ENCODE measurements around the gene NFS1. TPM values are rescaled to one million over a fixed set of nuclear protein-coding genes. Genes with fewer than 3 reads are reported as not detected.

The NFS1 gene
- polyA plus RNA-seq, 1 donor (not counting 4 experiments of a cell fraction or from before 2014, with no cell fraction given): 39.6 TPM

DNA sequence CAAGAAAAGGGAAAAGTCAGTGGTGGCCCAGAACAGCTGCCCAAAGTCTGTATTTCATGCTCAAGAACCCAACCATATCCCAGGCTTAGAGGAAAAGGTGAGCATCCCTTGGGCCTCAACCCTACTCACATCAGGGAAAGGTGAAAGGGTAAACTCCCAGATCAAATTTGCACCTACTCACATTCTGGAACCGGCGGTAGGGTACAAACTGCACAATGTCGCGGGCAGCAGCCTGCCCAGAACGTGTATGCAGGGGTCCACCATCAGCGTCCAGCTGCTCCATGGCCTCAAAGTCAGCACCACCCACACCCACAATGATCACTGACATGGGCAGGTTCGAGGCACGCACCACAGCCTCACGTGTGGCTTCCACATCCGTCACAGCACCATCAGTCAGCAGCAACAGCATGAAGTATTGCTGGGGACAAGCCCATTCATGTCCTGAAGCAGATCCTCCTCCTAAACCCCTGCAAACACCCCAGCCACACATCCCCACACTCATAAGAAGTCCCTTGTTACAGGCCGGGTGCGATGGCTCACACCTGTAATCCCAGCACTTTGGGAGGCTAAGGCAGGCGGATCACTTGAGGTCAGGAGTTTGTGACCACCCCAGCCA, 72.7 kb downstream of the NFS1 start:
- Histone ChIP-seq H3K9me3 (ENCODE audit: control insufficient read depth, low read depth, low read length) (no peaks in the 10 kb centered on the region), H2AFZ (ENCODE audit: control insufficient read depth, low read length) (no peak overlapping the region), H3K4me2 (ENCODE audit: control insufficient read depth, extremely low read depth, insufficient read depth, low read depth, low read length) (no peak overlapping the region), H4K20me1 (ENCODE audit: control insufficient read depth, extremely low read depth, insufficient read depth, low read length) (no peaks in the 10 kb centered on the region), H3K4me1 (ENCODE audit: control insufficient read depth, extremely low read depth, insufficient read depth, low read length) (peaks cover 9% of the 10 kb centered on the region), H3K9me1 (ENCODE audit: control insufficient read depth, extremely low read depth, insufficient read depth, low read length) (no peaks in the 10 kb centered on the region), H3K4me3 (ENCODE audit: control insufficient read depth in 2 of 3, extremely low read depth in 1 of 3, insufficient read depth in 2 of 3, low read depth in 1 of 3, low read length in 3 of 3) (no peak overlapping the region), H3K79me2 (ENCODE audit: control insufficient read depth, insufficient read depth, low read length) (no peaks in the 10 kb centered on the region), H3K27me3 (ENCODE audit: control insufficient read depth, extremely low read depth, insufficient read depth, low read length) (no peaks in the 10 kb centered on the region), H3K27ac (ENCODE audit: control insufficient read depth, insufficient read depth, low read length) (no peak overlapping the region), H3K9ac (ENCODE audit: control insufficient read depth, extremely low read depth, insufficient read depth, low read length) (no peak overlapping the region), H3K36me3 (ENCODE audit: control insufficient read depth in 2 of 2, extremely low read depth in 1 of 2, insufficient read depth in 2 of 2, low read length in 2 of 2) (peaks cover 28 to 33% of the 10 kb centered on the region in 2 experiments)
- dilution Hi-C loops (cut with MboI; ENCODE audit: extremely low pct_ligation_motif_present, low sequenced_read_pairs): no loop called here
- DNase-seq (ENCODE audit: low read depth, low spot score): no peak
- TF ChIP-seq, protein P1, sequence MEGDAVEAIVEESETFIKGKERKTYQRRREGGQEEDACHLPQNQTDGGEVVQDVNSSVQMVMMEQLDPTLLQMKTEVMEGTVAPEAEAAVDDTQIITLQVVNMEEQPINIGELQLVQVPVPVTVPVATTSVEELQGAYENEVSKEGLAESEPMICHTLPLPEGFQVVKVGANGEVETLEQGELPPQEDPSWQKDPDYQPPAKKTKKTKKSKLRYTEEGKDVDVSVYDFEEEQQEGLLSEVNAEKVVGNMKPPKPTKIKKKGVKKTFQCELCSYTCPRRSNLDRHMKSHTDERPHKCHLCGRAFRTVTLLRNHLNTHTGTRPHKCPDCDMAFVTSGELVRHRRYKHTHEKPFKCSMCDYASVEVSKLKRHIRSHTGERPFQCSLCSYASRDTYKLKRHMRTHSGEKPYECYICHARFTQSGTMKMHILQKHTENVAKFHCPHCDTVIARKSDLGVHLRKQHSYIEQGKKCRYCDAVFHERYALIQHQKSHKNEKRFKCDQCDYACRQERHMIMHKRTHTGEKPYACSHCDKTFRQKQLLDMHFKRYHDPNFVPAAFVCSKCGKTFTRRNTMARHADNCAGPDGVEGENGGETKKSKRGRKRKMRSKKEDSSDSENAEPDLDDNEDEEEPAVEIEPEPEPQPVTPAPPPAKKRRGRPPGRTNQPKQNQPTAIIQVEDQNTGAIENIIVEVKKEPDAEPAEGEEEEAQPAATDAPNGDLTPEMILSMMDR (optimal IDR thresholded peaks at IDR 0.05 in 1 of 3, IDR thresholded peaks at IDR 0.05 in 1 of 3, conservative IDR thresholded peaks at IDR 0.05 in 1 of 3; ENCODE audit: extremely low read depth in 1 of 3, insufficient read depth in 2 of 3, low read length in 3 of 3): no peak
- TF ChIP-seq EZH2 (IDR thresholded peaks at IDR 0.05; ENCODE audit: low read length): no peak
- peak; percentile 9 for FAIRE-seq

DNA sequence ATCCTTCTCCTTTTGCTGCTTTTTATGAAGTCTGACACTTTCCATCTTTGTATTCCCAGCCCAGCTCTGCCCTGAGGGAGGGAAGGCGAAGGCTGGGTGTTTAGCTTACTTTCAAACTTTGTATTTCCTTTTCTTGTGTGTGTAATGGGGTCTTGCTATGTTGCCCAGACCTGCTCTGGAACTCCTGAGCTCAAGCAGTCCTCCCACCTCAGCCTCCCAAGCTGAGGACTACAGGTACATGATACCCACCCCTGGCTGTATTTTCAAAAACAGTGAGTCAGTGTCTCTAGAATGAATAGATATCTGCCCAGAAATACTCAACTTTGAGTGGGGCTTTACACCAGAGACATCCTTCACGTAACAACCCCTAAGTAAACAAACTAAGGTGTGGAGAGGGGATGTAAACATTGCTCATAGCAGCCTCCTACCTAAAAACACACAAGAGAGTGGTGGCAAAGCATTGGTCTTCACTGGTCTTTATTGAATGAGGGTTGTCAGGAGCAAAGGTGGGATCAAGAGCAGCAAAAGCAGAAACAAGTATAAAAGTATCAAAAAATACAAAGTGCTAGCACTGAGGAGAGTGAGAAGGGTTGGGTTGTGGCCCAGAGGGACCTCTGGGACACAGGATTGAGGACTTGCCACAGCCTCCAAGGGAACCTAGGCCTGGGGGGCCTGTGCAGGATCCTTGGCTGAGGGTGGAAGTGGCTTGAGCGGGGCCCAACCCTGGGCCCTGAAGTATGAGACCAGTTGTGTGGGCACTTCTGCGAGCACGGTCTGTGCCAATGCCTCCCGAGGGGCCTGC, 73.4 kb downstream of the NFS1 start:
- Histone ChIP-seq H3K79me2 (ENCODE audit: control insufficient read depth, insufficient read depth, low read length) (no peaks in the 10 kb centered on the region), H3K4me3 (ENCODE audit: control insufficient read depth in 2 of 3, extremely low read depth in 1 of 3, insufficient read depth in 2 of 3, low read depth in 1 of 3, low read length in 3 of 3) (no peak overlapping the region), H3K36me3 (ENCODE audit: control insufficient read depth in 2 of 2, extremely low read depth in 1 of 2, insufficient read depth in 2 of 2, low read length in 2 of 2) (peaks cover 22 to 26% of the 10 kb centered on the region in 2 experiments), H3K9me3 (ENCODE audit: control insufficient read depth, low read depth, low read length) (no peaks in the 10 kb centered on the region), H3K4me2 (ENCODE audit: control insufficient read depth, extremely low read depth, insufficient read depth, low read depth, low read length) (no peak overlapping the region), H3K9me1 (ENCODE audit: control insufficient read depth, extremely low read depth, insufficient read depth, low read length) (no peaks in the 10 kb centered on the region), H3K27me3 (ENCODE audit: control insufficient read depth, extremely low read depth, insufficient read depth, low read length) (no peaks in the 10 kb centered on the region), H2AFZ (ENCODE audit: control insufficient read depth, low read length) (no peak overlapping the region), H4K20me1 (ENCODE audit: control insufficient read depth, extremely low read depth, insufficient read depth, low read length) (no peaks in the 10 kb centered on the region), H3K27ac (ENCODE audit: control insufficient read depth, insufficient read depth, low read length) (no peak overlapping the region), H3K4me1 (ENCODE audit: control insufficient read depth, extremely low read depth, insufficient read depth, low read length) (peaks cover 9% of the 10 kb centered on the region), H3K9ac (ENCODE audit: control insufficient read depth, extremely low read depth, insufficient read depth, low read length) (no peak overlapping the region)
- FAIRE-seq: no peak
- TF ChIP-seq EZH2 (IDR thresholded peaks at IDR 0.05; ENCODE audit: low read length): no peak
- TF ChIP-seq, protein P1 (optimal IDR thresholded peaks at IDR 0.05 in 1 of 3, IDR thresholded peaks at IDR 0.05 in 1 of 3, conservative IDR thresholded peaks at IDR 0.05 in 1 of 3; ENCODE audit: extremely low read depth in 1 of 3, insufficient read depth in 2 of 3, low read length in 3 of 3): no peak
- DNase-seq (ENCODE audit: low read depth, low spot score): no peak
- dilution Hi-C loops (cut with MboI; ENCODE audit: extremely low pct_ligation_motif_present, low sequenced_read_pairs): no loop called here

Measured in keratinocyte (primary cell).